NB4 (cell line): Measurements from ENCODE around the gene HECW1.
"Not testable (repeated sequence)": the region's sequence is repeated elsewhere in the genome, so short reads cannot be mapped to it uniquely, and the experiment has no call there.

ENCODE experiments used
- DNase-seq: peaks from one replicate; pipeline ENCODE4 v3.0.0; 2010; ENCODE audit warnings: low read depth
- H3K4me3 ChIP-seq: one replicate; pipeline ENCODE4 v1.5.1; 2011; ENCODE audit warnings: mild to moderate bottlenecking, low read depth, low read length, moderate library complexity
- CTCF ChIP-seq: IDR thresholded peaks from one replicate; pipeline ENCODE4 v1.5.1; 2012; ENCODE audit warnings: low read depth, low read length
- MAX ChIP-seq: IDR thresholded peaks from 2 replicates; pipeline ENCODE4 v1.6.1; 2011; ENCODE audit warnings: low read depth, low read length
- MYC ChIP-seq: IDR thresholded peaks from 2 replicates; pipeline ENCODE4 v1.6.1; 2011; ENCODE audit warnings: low read depth, low read length
- POLR2A ChIP-seq: IDR thresholded peaks from 2 replicates; pipeline ENCODE4 v1.6.1; 2011; ENCODE audit warnings: mild to moderate bottlenecking; ENCODE audit not compliant: insufficient read length; ENCODE audit errors: extremely low read depth

The HECW1 gene

GRCh38 chr7:43482679-43483252 is 370.3 kb downstream of the HECW1 start:
- TF ChIP-seq CTCF (no peak), MYC (no peak), POLR2A (no peak)
- no peak overlapping the region for H3K4me3 ChIP-seq
- no peak for DNase-seq

- no peak for DNase-seq
- H3K4me3 ChIP-seq = no peak overlapping the region
- TF ChIP-seq CTCF (no peak), POLR2A (no peak), MYC (no peak), MAX (no peak)
These were observed 372.4 kb downstream of the HECW1 start for GRCh38 chr7:43484678-43485395.

GRCh38 chr7:43485580-43485979 is 373.1 kb downstream of the HECW1 start:
- H3K4me3 ChIP-seq = no peak overlapping the region
- no peak for TF ChIP-seq POLR2A
- no peak for TF ChIP-seq MYC
- TF ChIP-seq CTCF = no peak
- TF ChIP-seq MAX = no peak
- no peak for DNase-seq

- not testable (repeated sequence) for DNase-seq, H3K4me3 ChIP-seq
These were observed 373.6 kb downstream of the HECW1 start for GRCh38 chr7:43486008-43486407.

GRCh38 chr7:43486634-43487033 is 374.2 kb downstream of the HECW1 start:
- H3K4me3 ChIP-seq = no peak overlapping the region
- no peak for DNase-seq
- TF ChIP-seq MAX (no peak), POLR2A (no peak), MYC (no peak), CTCF (no peak)

- H3K4me3 ChIP-seq = no peak overlapping the region
- no peak for DNase-seq
- TF ChIP-seq MYC (no peak), MAX (no peak), POLR2A (no peak), CTCF (no peak)
These were observed 375.3 kb downstream of the HECW1 start for GRCh38 chr7:43487731-43488073.
